GM12892 (cell line): ENCODE measurements around the gene PRKD1.

Experiments
- POLR2A ChIP-seq: IDR thresholded peaks from 2 replicates; pipeline ENCODE4 v1.6.1; 2011; ENCODE audit warnings: low read depth, low read length, control low read depth
- POLR2AphosphoS5 ChIP-seq: IDR thresholded peaks from 2 replicates; pipeline ENCODE4 v1.6.1; 2011; ENCODE audit warnings: low read depth, low read length, control low read depth

- TF ChIP-seq POLR2AphosphoS5: no peak
- TF ChIP-seq POLR2A: no peak
These were observed 178.3 kb downstream of the PRKD1 start for GRCh38 chr14:29749327-29749726.
